Stimulated activated CD4-positive, alpha-beta T cell treated with anti-CD3 and anti-CD28 coated beads, Interleukin-2, amount 100 ng/mL, for 48 hours (primary cell): ENCODE data around the gene GCH1.

Experiments used
- DNase-seq, 2 donors: peaks; one replicate each; pipeline ENCODE4 v3.0.0-alpha.2; 2020

GCH1 gene

DNA sequence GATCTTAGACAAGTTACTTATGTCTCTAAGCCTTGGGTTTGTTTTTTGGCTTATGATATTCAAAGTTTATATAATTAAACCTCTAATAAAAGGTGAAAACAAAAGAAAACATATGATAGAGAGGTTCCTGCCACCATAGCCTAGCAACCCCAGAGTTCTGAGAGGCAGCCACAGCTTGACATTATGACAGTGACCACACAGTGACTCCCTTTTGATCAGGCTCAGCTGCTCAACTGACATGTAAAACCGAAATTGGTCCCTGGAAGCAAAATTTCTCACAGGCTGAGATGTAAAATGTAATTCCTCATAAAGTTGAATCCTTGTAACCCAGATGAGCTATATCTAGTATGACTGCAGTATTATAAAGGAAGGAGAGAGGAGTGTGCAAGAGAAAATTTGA, 108.5 kb downstream of the GCH1 start:
- no peak for DNase-seq

DNA sequence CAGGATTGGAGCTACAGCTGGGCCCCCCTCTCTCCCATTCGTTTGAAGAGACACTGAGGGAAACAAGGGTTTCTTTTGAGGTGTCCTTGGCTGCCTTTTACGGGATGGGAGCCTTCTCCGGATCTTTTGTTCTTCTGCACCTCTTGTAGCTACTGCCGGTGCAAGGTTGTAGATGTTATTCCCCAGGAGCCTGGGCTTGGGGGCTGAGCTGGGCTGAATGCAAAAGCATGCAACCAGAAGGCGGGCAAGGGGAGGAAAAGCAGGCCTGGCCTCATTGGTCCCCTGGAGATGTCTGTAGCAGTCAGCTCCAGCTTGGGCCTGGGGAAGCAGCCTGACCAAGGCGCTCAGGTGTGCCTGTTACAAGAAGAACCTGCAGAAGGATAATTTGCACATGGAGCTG, 110.3 kb downstream of the GCH1 start:
- no peak for DNase-seq
